GM23338 (cell line): ENCODE measurements around the gene MYO3B. TPM values are rescaled to one million over a fixed set of nuclear protein-coding genes. Genes with fewer than 3 reads are reported as not detected.

Source experiments
- ATAC-seq: fragments of 200-7000 bp; cut with Tn5 transposase; 3 replicates; pipeline ENCODE4 v1.9.1; 2020
- DNase-seq: peaks from one replicate; pipeline ENCODE4 v3.0.0-alpha.2; 2015; ENCODE audit warnings: low spot score
- H2AFZ ChIP-seq: fragments of 200-600 bp; sonication (generic); 2 replicates; pipeline ENCODE4 v1.8.0; 2016; ENCODE audit warnings: antibody characterized with exemption, mild to moderate bottlenecking, moderate library complexity
- H3F3A ChIP-seq: fragments of 200-600 bp; sonication (generic); replicated peaks from 2 replicates; pipeline ENCODE4 v1.8.0; 2017; ENCODE audit warnings: antibody characterized with exemption, mixed run types, low read depth
- H3K27ac ChIP-seq: fragments of 200-600 bp; sonication (generic); 2 replicates; pipeline ENCODE4 v1.6.1; 2016; ENCODE audit warnings: low read depth
- H3K27me3 ChIP-seq: fragments of 200-600 bp; sonication (generic); 2 replicates; pipeline ENCODE4 v1.8.0; 2016; ENCODE audit warnings: mild to moderate bottlenecking, mixed run types, moderate library complexity; ENCODE audit not compliant: insufficient read depth
- H3K36me3 ChIP-seq: fragments of 200-600 bp; sonication (generic); 2 replicates; pipeline ENCODE4 v1.8.0; 2016; ENCODE audit warnings: mild to moderate bottlenecking; ENCODE audit not compliant: insufficient read depth
- H3K4me1 ChIP-seq: fragments of 200-600 bp; sonication (generic); 2 replicates; pipeline ENCODE4 v1.8.0; 2016; ENCODE audit warnings: mild to moderate bottlenecking, moderate library complexity; ENCODE audit not compliant: insufficient read depth
- H3K4me2 ChIP-seq: fragments of 200-600 bp; sonication (generic); 2 replicates; pipeline ENCODE4 v1.7.1; 2017; ENCODE audit warnings: mixed run types
- H3K4me3 ChIP-seq: fragments of 200-600 bp; sonication (generic); 2 replicates; pipeline ENCODE4 v1.6.1; 2016; ENCODE audit warnings: mixed run types
- H3K79me2 ChIP-seq: fragments of 200-600 bp; sonication (generic); replicated peaks from 2 replicates; pipeline ENCODE4 v1.8.0; 2017; ENCODE audit warnings: mild to moderate bottlenecking; ENCODE audit not compliant: insufficient read depth
- H3K9me2 ChIP-seq: fragments of 200-600 bp; sonication (generic); 2 replicates; pipeline ENCODE4 v1.8.0; 2017; ENCODE audit not compliant: insufficient read depth
- H4K20me1 ChIP-seq: fragments of 200-600 bp; sonication (generic); replicated peaks from 2 replicates; pipeline ENCODE4 v1.8.0; 2017; ENCODE audit warnings: mild to moderate bottlenecking; ENCODE audit not compliant: insufficient read depth
- H3K27ac Mint-ChIP-seq: 2 replicates; pipeline ENCODE4 v1.8.0; 2020; ENCODE audit warnings: inconsistent platforms, mild to moderate bottlenecking, moderate library complexity, mixed read lengths
- H3K27me3 Mint-ChIP-seq: 3 replicates; pipeline ENCODE4 v1.8.0; 2022; ENCODE audit warnings: low read depth, mild to moderate bottlenecking, moderate library complexity, mixed read lengths, inconsistent platforms; ENCODE audit not compliant: insufficient read depth, poor library complexity
- H3K36me3 Mint-ChIP-seq: 3 replicates; pipeline ENCODE4 v1.8.0; 2021; ENCODE audit warnings: low read depth, mild to moderate bottlenecking, inconsistent platforms, moderate library complexity, mixed read lengths
- H3K4me1 Mint-ChIP-seq: 3 replicates; pipeline ENCODE4 v1.8.0; 2020; ENCODE audit warnings: mild to moderate bottlenecking, inconsistent platforms, mixed read lengths
- H3K4me3 Mint-ChIP-seq: 3 replicates; pipeline ENCODE4 v1.8.0; 2021; ENCODE audit warnings: moderate library complexity, mild to moderate bottlenecking, inconsistent platforms, mixed read lengths
- H3K9me3 Mint-ChIP-seq: 3 replicates; pipeline ENCODE4 v1.8.0; 2020; ENCODE audit warnings: moderate library complexity, mild to moderate bottlenecking, inconsistent platforms, mixed read lengths
- CREB1 ChIP-seq: fragments of 250-450 bp; sonication (Bioruptor Pico); IDR thresholded peaks from 2 replicates; pipeline ENCODE4 v1.5.0; 2020; ENCODE audit warnings: low read depth, mild to moderate bottlenecking, moderate library complexity
- ETS1 ChIP-seq: IDR thresholded peaks from 2 replicates; pipeline ENCODE4 v1.6.1; 2016; ENCODE audit warnings: antibody characterized with exemption
- EZH2 ChIP-seq: fragments of 200-600 bp; sonication (generic); IDR thresholded peaks from one replicate; pipeline ENCODE4 v1.8.0; 2017; ENCODE audit warnings: antibody characterized with exemption, mild to moderate bottlenecking, low read depth; ENCODE audit not compliant: unreplicated experiment
- NANOG ChIP-seq: IDR thresholded peaks from 2 replicates; pipeline ENCODE4 v1.6.1; 2016; ENCODE audit warnings: antibody characterized with exemption, borderline replicate concordance
- REST ChIP-seq: IDR thresholded peaks from one replicate; pipeline ENCODE4 v1.6.1; 2018; ENCODE audit warnings: antibody characterized with exemption; ENCODE audit not compliant: unreplicated experiment
- STAT1 ChIP-seq: IDR thresholded peaks from one replicate; pipeline ENCODE4 v1.6.1; 2016; ENCODE audit warnings: antibody characterized with exemption; ENCODE audit not compliant: unreplicated experiment
- ZNF114 ChIP-seq: fragments of 250-450 bp; sonication (Bioruptor Pico); IDR thresholded peaks from 2 replicates; pipeline ENCODE4 v1.5.0; 2020; ENCODE audit warnings: mild to moderate bottlenecking, moderate library complexity
- ZNF331 ChIP-seq: fragments of 250-450 bp; sonication (Bioruptor Pico); IDR thresholded peaks from 2 replicates; pipeline ENCODE4 v1.5.0; 2020; ENCODE audit warnings: low read depth, mild to moderate bottlenecking, moderate library complexity
- polyA plus RNA-seq: library from polyadenylated mRNA; unstranded; fragments of >200 nt; fragmentation: Nextera tagmentation; extraction: Ambion mirVana; gene quantifications from 2 replicates; pipeline ENCODE4 v1.2.1, GENCODE V29; 2016
- total RNA-seq: library from RNA; depleted of rRNA; stranded (reverse); fragments of >200 nt; shearing (Covaris generic); gene quantifications from 2 replicates; pipeline ENCODE4 v1.2.3, GENCODE V29; 2014
- TF ChIP-seq, protein P1 (sequence below): fragments of 250-450 bp; sonication (Bioruptor Pico); IDR thresholded peaks from 2 replicates; pipeline ENCODE4 v1.5.0; 2020; ENCODE audit warnings: mild to moderate bottlenecking, moderate library complexity

The MYO3B gene
- total and polyA plus RNA-seq, 2 experiments from 2014 or later, result 0.42 TPM; not detected in 1

- H3K27me3 ChIP-seq, result no peaks in the 10 kb centered on the region
- H3K4me3 ChIP-seq, result no peak overlapping the region
- Mint-ChIP-seq H3K27me3 (peaks cover 3% of the 10 kb centered on the region), H3K4me1 (peaks cover 11% of the 10 kb centered on the region), H3K27ac (no peak overlapping the region), H3K36me3 (peaks cover 4% of the 10 kb centered on the region), H3K4me3 (no peak overlapping the region), H3K9me3 (peaks cover 4% of the 10 kb centered on the region; the same call in 2 of the 3 replicates)
- ATAC-seq (no peak), DNase-seq (no peak)
- H3K79me2 ChIP-seq, result no peaks in the 10 kb centered on the region
- no peaks in the 10 kb centered on the region for H3K36me3 ChIP-seq
- no peaks in the 10 kb centered on the region for H3F3A ChIP-seq
- H3K4me1 ChIP-seq, result peaks cover 7% of the 10 kb centered on the region
- TF ChIP-seq STAT1 (no peak), NANOG (no peak), REST (no peak), ZNF331 (CRISPR knock-in tag) (no peak), EZH2 (no peak), CREB1 (no peak), ETS1 (no peak), ZNF114 (CRISPR knock-in tag) (no peak)
- TF ChIP-seq, protein P1, sequence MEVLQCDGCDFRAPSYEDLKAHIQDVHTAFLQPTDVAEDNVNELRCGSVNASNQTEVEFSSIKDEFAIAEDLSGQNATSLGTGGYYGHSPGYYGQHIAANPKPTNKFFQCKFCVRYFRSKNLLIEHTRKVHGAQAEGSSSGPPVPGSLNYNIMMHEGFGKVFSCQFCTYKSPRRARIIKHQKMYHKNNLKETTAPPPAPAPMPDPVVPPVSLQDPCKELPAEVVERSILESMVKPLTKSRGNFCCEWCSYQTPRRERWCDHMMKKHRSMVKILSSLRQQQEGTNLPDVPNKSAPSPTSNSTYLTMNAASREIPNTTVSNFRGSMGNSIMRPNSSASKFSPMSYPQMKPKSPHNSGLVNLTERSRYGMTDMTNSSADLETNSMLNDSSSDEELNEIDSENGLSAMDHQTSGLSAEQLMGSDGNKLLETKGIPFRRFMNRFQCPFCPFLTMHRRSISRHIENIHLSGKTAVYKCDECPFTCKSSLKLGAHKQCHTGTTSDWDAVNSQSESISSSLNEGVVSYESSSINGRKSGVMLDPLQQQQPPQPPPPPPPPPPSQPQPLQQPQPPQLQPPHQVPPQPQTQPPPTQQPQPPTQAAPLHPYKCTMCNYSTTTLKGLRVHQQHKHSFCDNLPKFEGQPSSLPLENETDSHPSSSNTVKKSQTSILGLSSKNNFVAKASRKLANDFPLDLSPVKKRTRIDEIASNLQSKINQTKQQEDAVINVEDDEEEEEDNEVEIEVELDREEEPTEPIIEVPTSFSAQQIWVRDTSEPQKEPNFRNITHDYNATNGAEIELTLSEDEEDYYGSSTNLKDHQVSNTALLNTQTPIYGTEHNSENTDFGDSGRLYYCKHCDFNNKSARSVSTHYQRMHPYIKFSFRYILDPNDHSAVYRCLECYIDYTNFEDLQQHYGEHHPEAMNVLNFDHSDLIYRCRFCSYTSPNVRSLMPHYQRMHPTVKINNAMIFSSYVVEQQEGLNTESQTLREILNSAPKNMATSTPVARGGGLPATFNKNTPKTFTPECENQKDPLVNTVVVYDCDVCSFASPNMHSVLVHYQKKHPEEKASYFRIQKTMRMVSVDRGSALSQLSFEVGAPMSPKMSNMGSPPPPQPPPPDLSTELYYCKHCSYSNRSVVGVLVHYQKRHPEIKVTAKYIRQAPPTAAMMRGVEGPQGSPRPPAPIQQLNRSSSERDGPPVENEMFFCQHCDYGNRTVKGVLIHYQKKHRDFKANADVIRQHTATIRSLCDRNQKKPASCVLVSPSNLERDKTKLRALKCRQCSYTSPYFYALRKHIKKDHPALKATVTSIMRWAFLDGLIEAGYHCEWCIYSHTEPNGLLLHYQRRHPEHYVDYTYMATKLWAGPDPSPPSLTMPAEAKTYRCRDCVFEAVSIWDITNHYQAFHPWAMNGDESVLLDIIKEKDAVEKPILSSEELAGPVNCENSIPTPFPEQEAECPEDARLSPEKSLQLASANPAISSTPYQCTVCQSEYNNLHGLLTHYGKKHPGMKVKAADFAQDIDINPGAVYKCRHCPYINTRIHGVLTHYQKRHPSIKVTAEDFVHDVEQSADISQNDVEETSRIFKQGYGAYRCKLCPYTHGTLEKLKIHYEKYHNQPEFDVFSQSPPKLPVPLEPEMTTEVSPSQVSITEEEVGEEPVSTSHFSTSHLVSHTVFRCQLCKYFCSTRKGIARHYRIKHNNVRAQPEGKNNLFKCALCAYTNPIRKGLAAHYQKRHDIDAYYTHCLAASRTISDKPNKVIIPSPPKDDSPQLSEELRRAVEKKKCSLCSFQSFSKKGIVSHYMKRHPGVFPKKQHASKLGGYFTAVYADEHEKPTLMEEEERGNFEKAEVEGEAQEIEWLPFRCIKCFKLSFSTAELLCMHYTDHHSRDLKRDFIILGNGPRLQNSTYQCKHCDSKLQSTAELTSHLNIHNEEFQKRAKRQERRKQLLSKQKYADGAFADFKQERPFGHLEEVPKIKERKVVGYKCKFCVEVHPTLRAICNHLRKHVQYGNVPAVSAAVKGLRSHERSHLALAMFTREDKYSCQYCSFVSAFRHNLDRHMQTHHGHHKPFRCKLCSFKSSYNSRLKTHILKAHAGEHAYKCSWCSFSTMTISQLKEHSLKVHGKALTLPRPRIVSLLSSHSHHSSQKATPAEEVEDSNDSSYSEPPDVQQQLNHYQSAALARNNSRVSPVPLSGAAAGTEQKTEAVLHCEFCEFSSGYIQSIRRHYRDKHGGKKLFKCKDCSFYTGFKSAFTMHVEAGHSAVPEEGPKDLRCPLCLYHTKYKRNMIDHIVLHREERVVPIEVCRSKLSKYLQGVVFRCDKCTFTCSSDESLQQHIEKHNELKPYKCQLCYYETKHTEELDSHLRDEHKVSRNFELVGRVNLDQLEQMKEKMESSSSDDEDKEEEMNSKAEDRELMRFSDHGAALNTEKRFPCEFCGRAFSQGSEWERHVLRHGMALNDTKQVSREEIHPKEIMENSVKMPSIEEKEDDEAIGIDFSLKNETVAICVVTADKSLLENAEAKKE (CRISPR knock-in tag), result no peak
- peaks cover 9% of the 10 kb centered on the region for H3K9me2 ChIP-seq
- 0 out of 2 replicates have a peak overlapping the region, but pooled peaks have one; percentile 35 for H2AFZ ChIP-seq
- H3K27ac ChIP-seq, result no peak overlapping the region
- H3K4me2 ChIP-seq, result no peak overlapping the region
- no peaks in the 10 kb centered on the region for H4K20me1 ChIP-seq
Measured at GRCh38 chr2:170201275-170201674, 23.3 kb downstream of the MYO3B start.
